ENCODE measurements around the gene MAD2L2. TPM values are rescaled to one million over a fixed set of nuclear protein-coding genes. Genes with fewer than 3 reads are reported as not detected.

Gene MAD2L2
- polyA plus RNA-seq, 1 donor, result 27.2 TPM

DNA sequence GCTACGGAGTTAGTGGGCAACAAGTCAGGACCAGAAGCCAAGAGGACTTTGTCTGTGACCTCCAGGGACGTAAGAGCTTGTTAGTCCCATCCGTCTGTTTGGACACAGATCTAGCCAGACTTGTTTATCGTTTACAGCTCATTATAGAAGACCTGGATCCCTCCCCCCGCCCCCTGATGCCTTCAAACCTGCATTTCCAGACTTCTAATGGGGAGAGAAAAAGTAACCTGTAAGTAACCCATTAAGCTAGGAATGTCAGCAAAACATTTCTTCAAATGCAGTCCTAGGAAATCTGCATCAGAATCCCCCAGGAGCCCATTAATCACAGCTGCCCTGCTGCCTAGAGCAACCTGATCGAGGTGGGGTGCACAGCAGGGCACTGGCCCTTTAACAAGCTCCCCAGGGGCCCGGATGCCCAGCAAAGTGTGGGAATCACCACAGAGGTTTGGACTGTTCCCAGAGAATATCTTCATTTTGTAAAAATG is 1.4 kb upstream of the MAD2L2 start:
- DNase-seq (ENCODE audit: low read depth), result no peak

DNA sequence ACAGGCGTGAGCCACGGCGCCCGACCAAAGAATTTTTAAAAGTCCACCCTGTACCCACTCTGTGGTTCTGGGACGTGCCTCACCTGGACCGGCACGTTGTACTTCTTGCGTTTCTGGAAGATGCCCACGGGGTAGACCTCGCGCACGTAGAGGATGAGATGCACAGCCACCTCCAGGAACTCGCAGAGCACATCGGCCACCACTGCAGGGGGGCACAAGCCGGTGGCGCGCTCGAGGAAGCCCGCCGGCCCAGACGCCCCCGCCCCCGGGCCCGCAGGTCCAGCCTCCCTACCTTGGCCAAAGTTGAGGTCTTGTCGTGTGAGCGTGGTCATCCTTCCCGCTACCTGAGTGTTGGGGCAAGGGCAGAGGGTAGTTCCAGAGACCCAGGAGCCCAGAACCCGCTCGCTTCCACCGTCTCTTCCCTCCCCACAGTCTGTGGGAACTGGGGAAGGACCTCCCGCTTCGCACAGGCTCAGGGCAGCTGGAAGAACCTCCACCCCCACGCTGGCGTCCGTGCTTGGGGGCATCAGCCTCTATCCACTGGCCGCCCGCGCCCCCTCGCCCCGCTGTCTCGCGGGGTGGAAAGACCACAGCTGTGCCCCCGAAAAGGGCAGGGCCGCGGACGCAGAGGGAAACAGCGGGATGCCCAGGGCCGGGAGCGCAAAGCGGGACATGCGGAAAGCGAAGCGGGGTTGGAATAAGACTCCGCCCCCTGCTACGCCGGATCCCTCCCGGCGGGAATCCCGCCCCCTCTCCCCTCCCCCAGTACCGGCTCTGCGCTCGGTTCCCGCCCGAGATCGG is 478 bp downstream of the MAD2L2 start:
- DNase-seq (ENCODE audit: low read depth), result no peak

- DNase-seq (ENCODE audit: low read depth), result no peak
These were observed 2.5 kb downstream of the MAD2L2 start for GRCh38 chr1:11678442-11678841.

- DNase-seq (ENCODE audit: low read depth), result no peak
These were observed 4.4 kb downstream of the MAD2L2 start for GRCh38 chr1:11676386-11677103.

DNA sequence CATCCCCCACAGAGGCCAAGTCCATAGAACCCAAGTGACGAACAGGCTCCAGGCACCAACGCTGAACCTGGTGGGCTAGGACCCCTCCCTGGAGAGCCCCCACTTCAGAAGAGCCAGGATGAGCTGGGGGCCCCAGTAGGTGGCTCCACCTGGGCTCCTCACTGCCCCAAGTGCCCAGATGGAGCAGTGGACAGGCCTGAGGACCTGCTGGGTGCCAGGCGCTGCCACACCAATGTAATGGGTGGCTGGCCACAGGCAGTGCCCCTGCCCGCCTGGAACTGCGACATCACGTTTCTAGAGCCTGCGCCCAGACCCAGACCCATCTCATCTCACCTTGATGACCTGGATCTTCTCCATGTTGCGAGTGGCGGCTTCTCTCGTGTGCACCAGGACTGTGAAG is 5.6 kb downstream of the MAD2L2 start:
- no peak for DNase-seq (ENCODE audit: low read depth)

- no peak for DNase-seq (ENCODE audit: low read depth)
These were observed 6.5 kb downstream of the MAD2L2 start for GRCh38 chr1:11674488-11674887.

DNA sequence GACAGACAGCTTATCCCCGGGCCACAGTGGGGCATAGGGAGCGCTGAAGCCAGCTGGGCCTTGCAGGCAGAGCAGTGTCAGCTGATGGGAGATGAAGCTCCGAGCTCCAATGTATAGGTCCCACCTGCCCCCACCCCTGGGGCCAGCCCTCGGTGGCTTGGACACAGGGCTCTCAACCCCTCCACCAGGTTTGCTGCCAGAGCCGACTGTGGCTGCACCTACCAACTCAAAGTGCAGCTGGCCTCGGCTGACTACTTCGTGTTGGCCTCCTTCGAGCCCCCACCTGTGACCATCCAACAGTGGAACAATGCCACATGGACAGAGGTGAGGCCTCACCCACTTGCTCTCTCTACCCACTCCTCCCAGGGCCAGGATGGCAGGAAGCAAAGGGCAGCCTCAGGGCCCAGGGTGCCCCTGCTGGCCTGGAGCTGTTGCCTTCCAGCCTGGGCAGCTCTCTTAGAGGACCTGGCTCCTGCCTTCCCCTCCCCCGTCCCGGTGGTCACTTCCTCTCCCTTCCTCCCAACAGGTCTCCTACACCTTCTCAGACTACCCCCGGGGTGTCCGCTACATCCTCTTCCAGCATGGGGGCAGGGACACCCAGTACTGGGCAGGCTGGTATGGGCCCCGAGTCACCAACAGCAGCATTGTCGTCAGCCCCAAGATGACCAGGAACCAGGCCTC is 7.7 kb downstream of the MAD2L2 start:
- DNase-seq (ENCODE audit: low read depth), result no peak

DNA sequence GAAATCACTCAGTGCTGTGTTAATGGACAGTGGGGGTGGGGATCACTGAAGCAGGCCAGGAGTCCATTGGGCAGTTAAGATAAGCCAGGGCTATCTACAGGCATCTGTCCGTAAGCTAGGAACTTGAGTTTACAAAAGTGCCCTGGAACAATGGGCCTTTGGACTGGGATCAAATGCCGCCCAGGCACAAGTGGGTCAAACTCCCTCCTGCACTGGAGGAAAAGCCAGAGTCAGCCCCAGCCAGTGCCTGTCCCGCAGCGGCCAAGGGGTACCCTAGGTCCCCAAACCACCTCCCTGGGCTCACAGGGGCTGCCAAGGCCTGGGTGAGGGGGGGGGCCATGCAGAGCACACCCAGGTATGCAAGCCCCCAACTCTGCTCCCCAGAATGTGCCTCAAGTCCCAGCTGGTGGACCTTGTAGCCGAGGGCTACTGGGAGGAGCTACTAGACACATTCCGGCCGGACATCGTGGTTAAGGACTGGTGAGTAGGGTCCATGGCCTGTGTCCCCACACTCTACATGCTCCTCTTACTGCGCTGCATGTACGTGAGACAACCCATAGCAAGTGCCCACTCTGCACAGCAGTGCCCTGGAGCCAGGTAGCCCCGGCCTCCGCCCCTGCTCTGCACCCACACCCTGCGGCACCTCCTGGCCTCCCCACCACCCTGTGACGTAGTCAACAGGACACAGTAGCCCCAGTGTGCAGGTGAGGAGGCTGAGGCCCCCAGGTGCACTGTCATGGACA is 9.2 kb downstream of the MAD2L2 start:
- no peak for DNase-seq (ENCODE audit: low read depth)

- DNase-seq (ENCODE audit: low read depth), result no peak
These were observed 9.8 kb downstream of the MAD2L2 start for GRCh38 chr1:11671205-11671543.

DNA sequence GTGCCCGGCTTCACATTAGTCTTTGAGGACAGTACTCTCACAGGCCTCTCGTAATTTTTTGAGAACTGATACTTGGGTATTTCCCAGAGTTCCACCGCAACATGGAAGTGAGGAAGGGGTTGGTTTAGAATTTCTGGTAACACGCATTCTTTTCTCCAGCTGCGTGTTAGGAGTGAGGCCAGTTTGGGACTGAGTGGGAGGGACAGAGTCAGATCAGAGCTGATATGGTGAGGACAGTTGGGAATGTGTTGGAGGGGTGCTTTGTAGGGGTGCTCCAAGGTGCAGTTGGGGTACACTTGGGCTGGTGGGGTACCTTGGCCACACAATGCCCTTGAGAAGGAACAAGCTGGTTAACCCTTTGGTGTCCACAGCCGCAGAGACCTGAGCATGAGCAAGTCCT is 10.2 kb downstream of the MAD2L2 start:
- no peak for DNase-seq (ENCODE audit: low read depth)

DNA sequence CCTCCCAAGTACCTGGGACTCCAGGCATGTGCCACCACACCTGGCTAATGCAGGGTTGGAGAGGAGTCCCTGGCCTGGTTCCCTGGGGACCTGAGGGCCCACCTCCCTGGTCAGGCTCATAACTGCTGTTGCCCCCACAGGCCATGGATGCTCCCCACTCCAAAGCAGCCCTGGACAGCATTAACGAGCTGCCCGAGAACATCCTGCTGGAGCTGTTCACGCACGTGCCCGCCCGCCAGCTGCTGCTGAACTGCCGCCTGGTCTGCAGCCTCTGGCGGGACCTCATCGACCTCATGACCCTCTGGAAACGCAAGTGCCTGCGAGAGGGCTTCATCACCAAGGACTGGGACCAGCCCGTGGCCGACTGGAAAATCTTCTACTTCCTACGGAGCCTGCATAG is 12.4 kb downstream of the MAD2L2 start:
- DNase-seq (ENCODE audit: low read depth), result no peak

DNA sequence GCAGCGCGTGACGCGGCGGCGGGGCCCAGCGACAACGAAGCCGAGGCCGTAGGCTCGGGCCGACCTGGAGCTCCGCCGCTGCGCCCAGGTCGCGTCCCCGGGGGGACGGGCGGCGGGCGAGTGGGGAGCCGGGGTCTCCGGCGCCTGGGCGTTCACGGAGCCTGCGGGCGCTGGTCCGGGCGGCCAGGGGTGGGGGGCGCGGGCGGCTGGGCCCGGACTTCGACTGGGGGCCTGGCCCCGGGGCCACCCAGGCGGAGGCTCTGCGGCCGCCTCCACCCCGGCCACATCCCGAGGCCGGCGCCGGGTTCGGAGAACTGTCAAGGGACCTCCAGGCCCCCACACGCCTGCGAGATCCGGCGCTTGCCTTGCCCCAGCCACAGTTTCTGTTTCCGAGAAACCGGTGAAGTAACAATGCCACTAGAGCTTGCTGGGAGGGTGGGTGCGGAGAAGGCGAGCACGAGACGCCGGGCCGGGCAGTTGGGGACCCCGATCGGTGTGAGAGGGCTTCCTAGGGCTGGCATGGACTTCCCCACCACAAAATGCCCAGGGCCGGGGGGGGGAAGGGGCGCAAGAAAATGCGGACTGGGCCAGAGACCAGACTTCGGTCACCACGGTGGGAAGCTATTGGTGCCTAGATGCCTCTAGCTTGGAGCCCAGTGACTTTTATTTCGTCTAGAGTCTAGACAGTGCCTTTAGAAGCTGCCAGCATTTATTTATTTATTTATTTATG is 16.4 kb downstream of the MAD2L2 start:
- DNase-seq (ENCODE audit: low read depth), result no peak

- DNase-seq (ENCODE audit: low read depth), result no peak
These were observed 19.8 kb downstream of the MAD2L2 start for GRCh38 chr1:11661103-11661502.

GRCh38 chr1:11659748-11660147 is 21.2 kb downstream of the MAD2L2 start:
- DNase-seq (ENCODE audit: low read depth), result no peak

- DNase-seq (ENCODE audit: low read depth), result no peak
These were observed 22.4 kb downstream of the MAD2L2 start for GRCh38 chr1:11658542-11658941.

- DNase-seq (ENCODE audit: low read depth), result no peak
These were observed 23.3 kb downstream of the MAD2L2 start for GRCh38 chr1:11657654-11658053.

DNA sequence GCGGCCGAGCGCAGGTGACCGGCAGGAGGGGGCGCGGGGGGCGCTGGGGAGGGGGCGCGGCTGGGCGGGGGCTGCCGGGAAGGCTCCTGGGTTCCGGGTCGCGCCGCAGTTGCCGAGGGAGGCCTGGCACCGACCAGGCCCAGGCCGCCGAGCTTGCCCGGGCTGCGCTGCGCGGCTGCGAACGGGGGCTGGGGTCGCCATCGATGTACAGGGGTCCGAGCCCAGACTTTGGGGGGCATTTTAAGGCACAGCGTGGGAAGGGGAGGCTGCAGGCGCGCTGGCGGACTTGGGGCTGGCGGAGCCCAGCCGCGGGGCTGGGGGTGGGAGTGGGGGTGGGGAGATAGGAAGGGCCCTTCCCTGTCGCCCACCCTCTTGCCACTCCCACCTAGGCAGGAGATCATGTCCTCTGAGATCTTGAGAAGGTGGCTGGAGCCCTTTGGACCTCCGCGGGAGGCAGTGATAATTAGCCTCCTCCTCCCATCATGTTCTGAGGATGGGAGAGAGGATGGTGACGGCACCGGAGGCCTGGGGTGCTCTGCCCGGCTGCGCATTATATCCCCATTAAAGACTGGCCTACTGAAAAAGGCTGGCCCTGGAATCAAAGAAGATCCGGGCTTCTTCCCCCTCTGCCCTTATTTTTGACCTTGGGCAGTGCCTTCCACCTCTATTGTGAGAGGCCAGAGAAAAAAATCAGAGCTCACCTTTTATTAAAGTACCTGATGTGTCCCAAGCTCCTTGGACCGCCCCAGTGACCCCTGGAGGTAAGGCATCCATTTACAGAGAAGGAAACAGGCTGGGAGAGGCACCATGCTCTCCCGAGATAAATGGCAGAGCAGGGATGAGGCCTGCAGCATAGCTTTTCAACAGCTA is 25.8 kb downstream of the MAD2L2 start:
- DNase-seq (ENCODE audit: low read depth), result no peak

- no peak for DNase-seq (ENCODE audit: low read depth)
These were observed 26.6 kb downstream of the MAD2L2 start, which contains the start of the genes FBXO2 and FBXO44 for GRCh38 chr1:11654137-11654938. FBXO2 (minus strand) TSS chr1:11654429; CDS start chr1:11654340, 89 bp downstream. FBXO44 (plus strand) TSS chr1:11654877; CDS start chr1:11655836, 959 bp downstream.

DNA sequence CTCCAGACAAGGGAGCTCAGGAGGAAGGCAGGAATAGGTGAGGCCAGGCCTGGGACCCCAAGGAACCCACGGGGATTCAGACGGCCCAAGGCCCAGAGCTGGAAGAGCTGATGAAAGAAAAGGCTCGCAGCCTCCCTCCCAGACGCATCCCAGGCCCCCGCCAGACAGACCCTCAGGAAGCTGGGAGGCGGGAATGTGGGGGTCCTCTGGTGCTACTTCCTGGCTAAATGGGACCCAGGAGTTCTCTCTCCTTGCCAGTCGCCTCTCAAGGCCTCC is 27.1 kb downstream of the MAD2L2 start:
- DNase-seq (ENCODE audit: low read depth), result no peak
